Esophagus squamous epithelium (tissue), 4 donors: ENCODE measurements around the gene LCN10.

ENCODE experiments used
- POLR2A ChIP-seq, 4 donors: fragments of 450-650 bp; IDR thresholded peaks; one replicate each; pipeline ENCODE4 v1.6.1; 2017; ENCODE audit warnings: antibody characterized with exemption in 4 of 4, mild to moderate bottlenecking in 4 of 4, moderate library complexity in 3 of 4
- TF ChIP-seq, protein P1 (sequence below), 6 experiments: fragments of 450-650 bp in 4 of 6; fragments of 200-600 bp in 2 of 6; sonication (generic) in 2 of 6; IDR thresholded peaks; one replicate each; pipeline ENCODE4 v1.5.1; 2016 to 2019; ENCODE audit warnings: antibody characterized with exemption in 6 of 6, mild to moderate bottlenecking in 4 of 6, moderate library complexity in 4 of 6

DNA sequence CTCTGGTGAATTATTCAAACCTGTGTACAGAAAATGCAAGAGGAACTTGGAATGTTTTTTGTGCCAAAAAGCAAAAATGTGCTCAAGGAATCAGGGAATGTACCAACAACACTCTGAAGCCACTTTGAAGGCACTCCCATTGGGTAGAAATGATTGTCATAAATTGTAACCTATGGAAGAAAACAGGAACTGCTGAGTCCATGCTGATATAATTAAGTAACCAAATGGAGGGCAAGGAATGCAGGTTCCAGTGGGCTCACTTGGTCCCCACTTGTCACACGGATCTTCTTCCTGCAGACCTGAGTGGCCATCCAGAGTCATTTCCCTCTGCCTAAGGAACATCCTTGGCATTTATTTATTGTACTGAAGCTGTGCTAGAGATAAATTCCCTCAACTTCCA lies 8.5 kb upstream of the LCN10 start:
- TF ChIP-seq POLR2A (IDR thresholded peaks at IDR 0.05) = no peak
- TF ChIP-seq, protein P1, sequence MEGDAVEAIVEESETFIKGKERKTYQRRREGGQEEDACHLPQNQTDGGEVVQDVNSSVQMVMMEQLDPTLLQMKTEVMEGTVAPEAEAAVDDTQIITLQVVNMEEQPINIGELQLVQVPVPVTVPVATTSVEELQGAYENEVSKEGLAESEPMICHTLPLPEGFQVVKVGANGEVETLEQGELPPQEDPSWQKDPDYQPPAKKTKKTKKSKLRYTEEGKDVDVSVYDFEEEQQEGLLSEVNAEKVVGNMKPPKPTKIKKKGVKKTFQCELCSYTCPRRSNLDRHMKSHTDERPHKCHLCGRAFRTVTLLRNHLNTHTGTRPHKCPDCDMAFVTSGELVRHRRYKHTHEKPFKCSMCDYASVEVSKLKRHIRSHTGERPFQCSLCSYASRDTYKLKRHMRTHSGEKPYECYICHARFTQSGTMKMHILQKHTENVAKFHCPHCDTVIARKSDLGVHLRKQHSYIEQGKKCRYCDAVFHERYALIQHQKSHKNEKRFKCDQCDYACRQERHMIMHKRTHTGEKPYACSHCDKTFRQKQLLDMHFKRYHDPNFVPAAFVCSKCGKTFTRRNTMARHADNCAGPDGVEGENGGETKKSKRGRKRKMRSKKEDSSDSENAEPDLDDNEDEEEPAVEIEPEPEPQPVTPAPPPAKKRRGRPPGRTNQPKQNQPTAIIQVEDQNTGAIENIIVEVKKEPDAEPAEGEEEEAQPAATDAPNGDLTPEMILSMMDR (IDR thresholded peaks at IDR 0.05) = no peak
